Measurements from ENCODE around the gene GUSB. TPM values are rescaled to one million over a fixed set of nuclear protein-coding genes. Genes with fewer than 3 reads are reported as not detected.
A peak's percentile ranks its signal among the peaks of the same experiment; 100 is the strongest.

The GUSB gene
- total RNA-seq, 1 donor from 2014 or later = 75.1 TPM

DNA sequence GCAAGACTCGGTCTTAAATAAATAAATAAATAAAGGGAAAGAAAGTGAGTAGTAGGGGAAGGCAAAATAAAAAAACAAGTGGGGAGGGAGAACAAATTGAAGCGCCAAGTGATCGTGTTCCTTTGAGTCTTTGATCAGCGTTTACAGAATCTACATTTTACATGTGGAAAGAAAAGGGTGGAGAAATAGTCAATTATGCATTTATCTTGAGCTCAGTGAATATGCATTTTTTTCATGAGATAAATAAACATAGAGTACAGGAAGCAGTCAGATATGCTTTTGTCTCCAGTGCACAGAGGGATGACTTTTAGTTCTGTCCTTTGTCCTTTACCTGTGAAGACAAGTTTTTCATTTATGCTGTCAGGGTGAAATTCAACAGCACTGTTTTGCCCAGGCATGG, 6.1 kb upstream of the GUSB start:
- intact Hi-C loops (cut with DNase I) = no loop called here
- DNase-seq (no peak), ATAC-seq (no peak)
- no peak overlapping the region for H3K27ac ChIP-seq
- no peak overlapping the region for H3K4me3 ChIP-seq
- no peaks in the 10 kb centered on the region for H3K4me1 ChIP-seq
- H3K27me3 ChIP-seq = no peaks in the 10 kb centered on the region
- H3K36me3 ChIP-seq = no peaks in the 10 kb centered on the region
- TF ChIP-seq, protein P1, sequence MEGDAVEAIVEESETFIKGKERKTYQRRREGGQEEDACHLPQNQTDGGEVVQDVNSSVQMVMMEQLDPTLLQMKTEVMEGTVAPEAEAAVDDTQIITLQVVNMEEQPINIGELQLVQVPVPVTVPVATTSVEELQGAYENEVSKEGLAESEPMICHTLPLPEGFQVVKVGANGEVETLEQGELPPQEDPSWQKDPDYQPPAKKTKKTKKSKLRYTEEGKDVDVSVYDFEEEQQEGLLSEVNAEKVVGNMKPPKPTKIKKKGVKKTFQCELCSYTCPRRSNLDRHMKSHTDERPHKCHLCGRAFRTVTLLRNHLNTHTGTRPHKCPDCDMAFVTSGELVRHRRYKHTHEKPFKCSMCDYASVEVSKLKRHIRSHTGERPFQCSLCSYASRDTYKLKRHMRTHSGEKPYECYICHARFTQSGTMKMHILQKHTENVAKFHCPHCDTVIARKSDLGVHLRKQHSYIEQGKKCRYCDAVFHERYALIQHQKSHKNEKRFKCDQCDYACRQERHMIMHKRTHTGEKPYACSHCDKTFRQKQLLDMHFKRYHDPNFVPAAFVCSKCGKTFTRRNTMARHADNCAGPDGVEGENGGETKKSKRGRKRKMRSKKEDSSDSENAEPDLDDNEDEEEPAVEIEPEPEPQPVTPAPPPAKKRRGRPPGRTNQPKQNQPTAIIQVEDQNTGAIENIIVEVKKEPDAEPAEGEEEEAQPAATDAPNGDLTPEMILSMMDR (IDR thresholded peaks at IDR 0.05) = no peak
- H3K9me3 ChIP-seq = no peaks in the 10 kb centered on the region

DNA sequence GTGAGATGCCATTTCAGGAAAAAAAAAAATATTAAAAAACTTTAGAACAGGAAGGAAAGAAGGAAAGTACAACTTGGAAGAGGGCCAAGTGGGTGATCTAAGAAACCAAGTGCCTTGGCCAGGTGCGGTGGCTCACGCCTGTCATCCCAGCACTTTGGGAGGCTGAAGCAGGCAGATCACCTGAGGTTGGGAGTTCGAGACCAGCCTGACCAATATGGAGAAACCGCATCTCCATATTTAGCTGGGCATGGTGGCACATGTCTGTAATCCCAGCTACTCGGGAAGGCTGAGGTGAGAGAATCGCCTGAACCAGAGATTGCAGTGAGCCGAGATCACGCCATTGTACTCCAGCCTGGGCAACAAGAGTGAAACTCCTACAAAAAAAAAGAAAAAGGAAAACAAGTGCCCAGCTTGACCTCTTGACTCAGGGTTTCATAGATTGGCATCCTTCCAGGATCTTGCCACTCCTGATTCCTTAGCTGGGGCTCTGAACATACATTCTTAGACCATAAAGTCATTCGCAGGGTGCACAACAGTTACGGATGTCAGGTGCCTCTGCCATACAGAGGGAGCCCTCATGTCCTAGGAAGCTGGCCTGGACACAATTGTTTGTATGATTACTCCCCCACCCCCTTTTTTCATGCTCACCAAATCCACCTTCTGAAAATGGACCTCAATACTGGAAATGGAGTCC, 2.1 kb upstream of the GUSB start:
- DNase-seq = peak; percentile 53
- ATAC-seq = peak; percentile 32

DNA sequence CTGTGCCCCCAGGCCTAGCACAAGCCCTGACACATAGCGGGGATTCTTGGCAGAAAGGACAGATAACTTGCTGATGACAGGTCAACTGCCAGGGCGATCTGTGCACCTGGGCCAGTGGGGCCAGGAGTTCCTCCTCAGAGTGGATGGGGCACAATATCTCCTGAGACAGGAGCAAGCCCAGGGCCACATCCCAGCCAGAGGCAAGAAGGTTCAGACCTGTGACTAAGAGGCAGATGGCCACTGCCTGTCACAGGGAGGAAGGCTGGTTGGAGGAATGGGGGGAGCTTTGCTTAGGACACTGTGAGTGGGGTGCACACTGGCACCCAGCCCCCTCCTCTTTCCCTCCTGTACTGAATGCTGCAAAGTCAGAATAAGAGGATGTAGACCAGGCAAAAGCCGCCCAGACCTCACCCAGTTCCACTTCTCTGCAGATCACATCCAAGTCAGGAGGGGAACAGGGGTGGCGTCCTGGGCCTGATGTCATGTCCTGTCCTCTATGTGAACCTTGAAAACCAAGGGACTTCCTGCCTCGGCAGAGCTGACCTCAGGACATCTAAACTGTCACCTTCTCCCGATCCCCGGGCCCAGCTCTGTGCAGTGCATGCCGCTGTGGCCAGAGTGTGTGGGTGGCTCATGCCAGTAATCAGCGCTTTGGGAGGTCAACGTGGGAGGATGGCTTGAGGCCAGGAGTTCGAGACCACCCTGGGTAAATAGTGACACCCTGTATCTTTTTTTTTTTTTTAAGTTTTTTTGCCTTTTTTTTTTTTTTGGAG, 1.3 kb downstream of the GUSB start:
- intact Hi-C loops (cut with DNase I) = no loop called here
- TF ChIP-seq, protein P1 (IDR thresholded peaks at IDR 0.05) = no peak
- peaks cover 16% of the 10 kb centered on the region for H3K4me1 ChIP-seq
- peak; percentile 81 for ATAC-seq
- H3K9me3 ChIP-seq = no peaks in the 10 kb centered on the region
- DNase-seq = peak; percentile 86
- H3K27ac ChIP-seq = peak overlapping the region; percentile 90
- peaks cover 8% of the 10 kb centered on the region for H3K36me3 ChIP-seq
- no peaks in the 10 kb centered on the region for H3K27me3 ChIP-seq
- peak overlapping the region; percentile 98 for H3K4me3 ChIP-seq

More for the DNA sequence above, 2.1 kb upstream of the GUSB start:
- intact Hi-C loops (cut with DNase I) = no loop called here
- peaks cover 5% of the 10 kb centered on the region for H3K36me3 ChIP-seq
- TF ChIP-seq, protein P1 (IDR thresholded peaks at IDR 0.05) = no peak
- H3K4me3 ChIP-seq = no peak overlapping the region
- peaks cover 16% of the 10 kb centered on the region for H3K4me1 ChIP-seq
- no peaks in the 10 kb centered on the region for H3K27me3 ChIP-seq
- H3K9me3 ChIP-seq = no peaks in the 10 kb centered on the region
- peak overlapping the region; percentile 36 for H3K27ac ChIP-seq

DNA sequence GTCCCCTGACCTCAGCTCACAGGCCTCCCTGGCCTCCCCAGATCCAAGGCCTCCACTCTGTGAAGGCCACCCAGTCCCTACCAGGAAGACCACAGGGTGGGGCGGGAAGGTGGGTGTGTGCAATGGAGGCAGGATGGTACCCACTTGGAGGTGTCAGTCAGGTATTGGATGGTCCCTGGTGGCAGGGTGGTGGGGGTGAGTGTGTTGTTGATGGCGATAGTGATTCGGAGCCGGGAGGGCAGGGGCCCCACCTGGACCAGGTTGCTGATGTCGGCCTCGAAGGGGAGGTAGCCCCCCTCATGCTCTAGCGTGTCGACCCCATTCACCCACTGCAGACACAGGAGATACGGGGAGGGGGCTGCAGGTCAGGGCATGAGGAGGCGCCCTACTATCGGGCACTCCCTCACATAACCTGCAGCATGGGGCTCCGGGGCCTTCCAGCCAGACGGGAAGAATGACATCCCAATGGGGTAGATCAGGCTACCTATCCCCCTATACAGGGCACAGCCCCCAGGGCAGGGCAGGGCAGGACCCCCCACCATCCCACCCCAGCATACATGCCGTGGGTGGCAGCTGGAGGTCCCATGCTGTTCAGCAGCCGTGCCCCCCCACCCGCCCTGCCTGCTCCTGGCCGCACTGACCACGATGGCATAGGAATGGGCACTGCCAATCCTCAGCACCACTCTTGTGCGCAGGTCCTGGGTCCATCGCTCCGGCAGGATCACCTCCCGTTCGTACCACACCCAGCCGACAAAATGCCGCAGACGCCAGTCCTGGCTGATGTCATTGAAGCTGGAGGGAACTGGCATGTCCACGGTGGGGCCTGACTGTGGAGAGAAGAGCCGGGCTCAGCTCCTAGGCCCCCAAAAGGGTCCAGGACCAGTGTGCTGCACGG, 2.2 kb downstream of the GUSB start:
- peak overlapping the region; percentile 98 for H3K4me3 ChIP-seq

More for the DNA sequence above, 2.2 kb downstream of the GUSB start:
- Histone ChIP-seq H3K4me1 (peaks cover 16% of the 10 kb centered on the region), H3K27me3 (no peaks in the 10 kb centered on the region), H3K27ac (peak overlapping the region; percentile 90), H3K9me3 (no peaks in the 10 kb centered on the region), H3K36me3 (peaks cover 17% of the 10 kb centered on the region)
- DNase-seq (peak; percentile 61), ATAC-seq (no peak)
- TF ChIP-seq, protein P1 (IDR thresholded peaks at IDR 0.05) = no peak
- intact Hi-C loops (cut with DNase I) = no loop called here
